IPS-NIHi7 (cell line): ENCODE results near the gene EAPP.
"Not testable (repeated sequence)": the region's sequence is repeated elsewhere in the genome, so short reads cannot be mapped to it uniquely, and the experiment has no call there.

ENCODE experiments used
- DNase-seq: peaks from one replicate; pipeline ENCODE4 v3.0.0; 2012; ENCODE audit warnings: mixed read lengths; ENCODE audit errors: extremely low spot score

The EAPP gene

DNA sequence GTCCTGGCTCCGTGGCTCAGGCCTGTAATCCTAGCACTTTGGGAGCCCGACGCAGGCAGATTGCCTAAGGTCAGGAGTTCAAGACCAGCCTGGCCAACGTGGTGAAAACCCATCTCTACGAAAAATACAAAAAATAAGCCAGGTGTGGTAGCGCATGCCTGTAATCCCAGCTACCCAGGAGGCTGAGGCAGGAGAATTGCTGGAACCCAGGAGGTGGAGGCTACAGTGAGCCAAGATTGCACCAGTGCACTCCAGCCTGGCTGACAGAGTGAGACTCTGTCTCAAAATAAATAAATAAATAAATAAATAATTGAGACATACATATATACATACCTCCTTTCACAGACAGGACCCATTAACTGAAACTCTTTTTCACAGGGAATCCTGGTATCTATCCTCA lies 1.4 kb downstream of the EAPP start:
- not testable (repeated sequence) for DNase-seq

DNA sequence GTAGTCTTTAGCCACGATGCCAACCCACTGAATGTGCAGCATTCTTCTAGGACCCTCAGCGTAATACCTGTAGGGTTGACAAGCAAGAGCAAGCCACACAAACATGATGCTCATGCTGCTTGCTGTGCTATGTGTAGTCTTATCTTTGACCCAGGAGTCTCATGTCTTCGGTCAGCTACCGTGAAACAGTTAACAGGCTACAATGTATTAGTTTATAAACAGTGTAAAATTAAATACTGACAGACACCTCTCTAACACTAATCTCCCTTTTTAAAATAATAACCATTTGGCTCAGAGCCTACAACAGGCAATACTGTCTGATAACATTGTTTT lies 1.9 kb downstream of the EAPP start:
- DNase-seq = no peak

DNA sequence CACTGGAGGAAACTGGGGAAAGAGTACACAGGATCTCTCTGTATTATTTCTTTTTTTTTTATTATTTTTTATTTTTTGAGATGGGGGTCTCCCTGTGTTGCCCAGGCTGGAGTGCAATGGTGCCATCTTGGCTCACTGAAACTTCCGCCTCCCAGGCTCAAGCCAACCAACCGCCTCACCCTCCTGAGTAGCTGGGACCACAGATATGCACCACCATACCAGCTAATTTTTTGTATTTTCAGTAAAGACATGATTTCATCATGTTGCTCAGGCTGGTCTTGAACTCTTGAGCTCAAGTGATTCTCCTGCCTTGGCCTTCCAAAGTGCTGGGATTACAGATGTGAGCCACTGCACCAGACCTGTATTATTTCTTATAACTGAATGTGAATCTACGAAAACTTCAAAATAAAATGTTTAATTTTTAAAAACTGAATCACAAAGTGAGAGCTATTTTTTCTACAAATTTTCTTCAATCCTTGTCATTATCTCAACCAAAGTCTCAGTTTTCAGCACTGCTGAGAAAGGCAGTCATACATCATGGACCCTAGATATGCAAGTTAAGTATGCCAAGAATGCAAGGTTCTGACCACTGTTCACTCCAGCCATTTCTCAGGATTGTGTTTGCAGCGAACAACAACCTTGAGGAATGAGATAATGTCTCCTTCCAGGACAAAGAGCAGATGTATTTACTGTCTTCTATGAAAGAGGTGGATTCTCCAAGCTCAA lies 2.4 kb downstream of the EAPP start:
- no peak for DNase-seq

DNA sequence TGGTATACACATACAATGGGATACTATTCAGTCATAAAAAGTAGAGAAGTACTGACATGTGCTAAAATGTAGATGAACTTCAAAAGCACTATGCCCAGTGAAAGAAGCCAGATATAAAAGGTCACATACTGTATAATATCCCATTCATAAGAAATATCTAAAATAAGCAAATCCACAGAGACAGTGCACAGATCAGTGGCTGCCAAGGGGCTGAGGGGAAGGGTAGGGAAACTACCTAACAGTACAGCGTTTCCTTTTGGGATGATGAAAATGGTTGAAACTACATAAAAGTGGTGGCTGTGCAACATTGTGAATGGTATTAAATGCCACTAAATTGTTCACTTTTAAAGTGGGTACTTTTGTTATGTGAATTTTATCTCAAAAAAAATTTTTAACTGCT lies 11.9 kb downstream of the EAPP start:
- DNase-seq = no peak

DNA sequence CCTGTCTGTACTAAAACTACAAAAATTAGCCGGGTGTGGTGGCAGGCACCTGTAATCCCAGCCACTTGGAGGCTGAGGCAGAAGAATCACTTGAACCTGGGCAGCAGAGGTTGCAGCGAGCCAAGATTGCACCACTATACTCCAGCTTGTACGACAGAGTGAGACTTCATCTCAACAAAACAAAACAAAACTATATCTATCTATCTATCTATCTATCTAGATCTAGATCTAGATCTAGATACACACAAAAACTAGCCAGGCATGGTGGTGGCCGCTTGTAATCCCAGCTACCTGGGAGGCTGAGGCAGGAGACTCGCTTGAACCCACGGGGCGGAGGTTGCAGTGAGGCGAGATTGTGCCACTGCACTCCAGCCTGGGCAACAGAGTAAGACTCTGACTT lies 15.3 kb downstream of the EAPP start:
- DNase-seq = not testable (repeated sequence)

DNA sequence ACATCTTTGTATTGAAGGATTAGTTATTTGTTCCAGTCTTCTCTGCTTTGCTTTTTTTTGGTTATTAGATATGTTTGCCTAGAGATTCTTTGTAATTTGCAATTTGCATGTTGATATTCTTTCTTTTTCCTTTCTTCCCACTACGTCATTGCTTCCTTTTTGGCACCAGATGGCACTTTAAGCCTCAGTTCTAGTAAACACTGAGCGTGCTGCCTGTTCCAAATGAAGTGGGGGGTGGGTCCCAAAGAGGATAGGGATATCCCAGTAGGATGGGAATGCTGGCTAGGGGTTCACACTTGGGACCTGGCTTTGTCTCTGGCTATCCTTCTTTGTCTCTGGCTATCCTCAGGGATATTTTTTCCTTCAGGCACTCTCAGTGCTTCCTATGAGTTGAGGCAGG lies 17.0 kb downstream of the EAPP start:
- no peak for DNase-seq

DNA sequence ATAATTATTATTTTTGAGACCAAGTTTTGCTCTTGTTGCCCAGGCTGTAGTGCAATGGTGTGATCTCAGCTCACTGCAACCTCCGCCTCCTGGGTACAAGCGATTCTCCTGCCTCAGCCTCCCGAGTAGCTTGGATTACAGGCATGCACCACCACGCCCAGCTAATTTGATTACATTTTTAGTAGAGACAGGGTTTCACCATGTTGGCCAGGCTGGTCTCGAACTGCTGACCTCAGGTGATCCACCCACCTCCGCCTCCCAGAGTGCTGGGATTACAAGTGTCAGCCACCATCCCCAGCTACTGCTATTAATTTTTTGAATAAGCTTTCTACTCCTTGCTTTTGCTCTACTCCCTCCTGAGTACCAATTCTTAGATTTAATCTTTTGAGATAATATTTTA lies 18.4 kb downstream of the EAPP start:
- not testable (repeated sequence) for DNase-seq

DNA sequence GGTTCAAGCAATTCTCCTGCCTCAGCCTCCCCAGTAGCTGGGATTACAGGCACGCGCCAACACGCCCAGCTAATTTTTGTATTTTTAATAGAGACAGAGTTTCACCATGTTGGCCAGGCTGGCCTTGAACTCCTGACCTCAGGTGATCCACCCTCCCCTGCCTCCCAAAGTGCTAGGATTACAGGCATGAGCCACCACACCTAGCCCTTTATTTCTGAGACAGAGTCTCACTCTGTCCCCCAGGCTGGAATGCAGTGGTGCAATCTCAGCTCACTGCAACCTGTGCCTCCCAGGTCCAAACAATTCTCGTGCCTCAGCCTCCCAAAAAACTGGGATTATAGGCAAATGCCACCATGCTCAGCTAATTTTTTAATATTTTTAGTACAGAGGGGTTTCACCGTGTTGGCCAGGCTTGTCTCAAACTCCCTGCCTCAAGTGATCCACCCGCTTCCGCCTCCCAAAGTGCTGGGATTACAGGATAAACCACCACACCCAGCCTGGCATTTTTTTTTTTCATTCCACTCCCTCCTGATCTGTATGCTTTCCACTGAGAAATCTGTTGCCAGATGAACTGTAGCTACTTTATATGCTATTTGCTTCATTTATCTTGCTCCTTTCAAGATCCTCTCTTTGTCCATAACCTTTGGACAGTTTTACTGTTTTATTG lies 19.1 kb downstream of the EAPP start:
- DNase-seq = not testable (repeated sequence)

DNA sequence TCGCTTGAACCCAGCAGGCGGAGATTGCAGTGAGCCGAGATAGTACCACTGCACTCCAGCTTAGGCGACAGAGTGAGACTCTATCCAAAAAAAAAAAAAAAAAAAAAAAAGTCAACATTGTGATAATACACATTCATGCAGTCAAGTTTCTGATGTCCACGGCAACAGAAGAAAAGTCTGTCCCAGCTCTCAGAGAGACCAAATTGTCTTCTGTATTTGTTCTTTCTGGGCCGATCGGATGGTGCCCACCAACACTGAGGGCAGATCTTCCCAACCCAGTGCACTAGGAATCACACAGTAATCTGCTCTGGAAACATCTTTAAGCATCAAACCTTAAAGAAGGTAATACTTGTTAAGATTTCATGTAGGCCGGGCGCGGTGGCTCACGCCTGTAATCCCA lies 31.6 kb downstream of the EAPP start:
- no peak for DNase-seq

DNA sequence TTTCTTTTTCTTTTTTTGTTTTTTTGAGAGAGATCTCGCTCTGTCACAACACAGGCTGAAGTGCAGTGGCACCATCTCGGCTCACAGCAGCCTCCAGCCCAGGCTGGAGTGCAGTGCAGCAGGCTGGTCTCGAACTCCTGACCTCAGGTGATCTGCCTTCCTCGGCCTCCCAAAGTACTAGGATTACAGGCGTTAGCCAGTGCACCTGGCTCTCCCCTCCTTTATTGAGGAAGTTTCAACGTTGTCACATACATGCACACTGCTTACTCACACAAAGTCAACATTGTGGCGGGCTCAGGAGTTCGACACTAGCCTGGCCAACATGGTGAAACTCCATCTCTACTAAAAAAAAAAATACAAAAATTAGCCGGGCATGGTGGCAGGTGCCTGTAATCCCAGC lies 32.0 kb downstream of the EAPP start:
- no peak for DNase-seq

DNA sequence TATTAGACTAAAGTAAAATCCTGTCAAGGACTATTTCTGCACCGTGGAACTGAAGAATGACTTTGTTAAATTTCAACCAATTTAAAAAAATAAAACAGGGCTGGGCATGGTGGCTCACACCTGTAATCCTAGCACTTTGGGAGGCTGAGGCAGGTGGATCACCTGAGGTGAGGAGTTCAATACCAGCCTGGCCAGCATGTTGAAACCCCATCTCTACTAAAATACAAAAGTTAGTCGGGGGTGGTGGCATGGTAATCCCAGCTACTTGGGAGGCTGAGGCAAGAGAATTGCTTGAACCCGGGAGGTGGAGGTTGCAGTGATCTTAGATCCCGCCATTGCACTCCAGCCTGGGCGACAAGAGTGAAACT lies 34.4 kb downstream of the EAPP start:
- not testable (repeated sequence) for DNase-seq

DNA sequence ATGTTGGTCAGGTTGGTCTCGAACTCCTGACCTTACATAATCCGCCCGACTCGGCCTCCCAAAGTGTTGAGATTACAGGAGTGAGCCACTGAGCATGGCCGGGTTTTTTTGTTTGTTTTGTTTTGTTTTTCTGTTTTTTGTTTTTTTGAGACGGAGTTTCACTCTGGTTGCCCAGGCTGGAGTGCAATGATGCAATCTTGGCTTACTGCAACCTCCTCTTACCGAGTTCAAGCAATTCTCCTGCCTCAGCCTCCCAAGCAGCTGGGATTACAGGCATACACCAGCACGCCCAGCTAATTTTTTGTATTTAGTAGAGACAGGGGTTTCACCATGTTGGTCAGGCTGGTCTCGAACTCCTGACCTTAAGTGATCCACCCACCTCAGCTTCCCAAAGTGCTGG lies 35.5 kb downstream of the EAPP start:
- DNase-seq = not testable (repeated sequence)

DNA sequence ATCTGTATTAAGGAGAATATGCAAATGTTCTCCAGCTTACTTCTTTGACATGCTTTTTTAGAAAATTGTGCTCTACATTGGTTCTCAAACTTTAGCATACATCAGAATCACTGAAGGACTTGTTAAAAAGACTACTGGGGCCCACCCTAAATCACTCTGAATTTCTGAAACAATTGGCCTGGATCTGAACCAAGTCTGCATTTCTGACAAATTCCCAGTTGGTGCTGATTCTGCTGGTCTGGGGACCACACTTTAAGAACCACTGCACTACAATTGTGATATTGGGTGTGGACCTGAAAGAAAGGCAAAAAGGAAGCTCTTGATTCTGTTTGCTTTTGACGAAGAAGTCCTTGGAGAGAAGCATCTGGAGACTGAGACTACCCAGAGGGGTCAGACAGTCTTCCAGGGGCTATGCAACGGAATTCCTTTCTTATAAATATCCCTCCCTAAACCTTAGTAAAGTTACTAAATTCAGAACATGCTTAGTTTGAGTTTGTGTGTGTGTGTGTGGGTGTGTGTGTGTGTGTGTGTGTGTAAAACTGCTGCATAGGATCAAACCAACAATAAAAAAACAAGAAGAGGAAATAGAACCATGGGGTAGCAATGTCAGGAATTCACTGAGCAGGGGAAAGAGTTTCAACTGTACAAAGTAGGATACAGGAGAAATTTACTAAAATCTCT lies 36.8 kb downstream of the EAPP start:
- no peak for DNase-seq

DNA sequence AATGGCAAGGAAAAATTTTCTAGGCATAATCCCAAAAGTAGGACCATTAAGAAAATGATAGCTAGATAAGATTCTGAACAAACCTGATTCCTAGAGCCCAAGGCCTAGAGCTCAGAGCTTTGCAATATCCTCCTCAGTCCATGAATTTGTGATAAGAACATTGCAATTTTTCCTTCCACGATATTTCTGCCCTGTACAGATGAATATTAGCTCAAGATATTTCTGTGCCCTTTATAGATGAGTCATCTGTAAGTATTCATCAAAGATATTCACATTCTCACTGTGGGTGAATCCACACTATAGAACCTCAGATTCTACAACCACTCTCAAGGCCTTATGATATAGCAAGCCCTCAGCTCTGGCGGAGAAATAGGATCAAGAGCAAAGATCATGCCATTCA lies 37.5 kb downstream of the EAPP start:
- no peak for DNase-seq

DNA sequence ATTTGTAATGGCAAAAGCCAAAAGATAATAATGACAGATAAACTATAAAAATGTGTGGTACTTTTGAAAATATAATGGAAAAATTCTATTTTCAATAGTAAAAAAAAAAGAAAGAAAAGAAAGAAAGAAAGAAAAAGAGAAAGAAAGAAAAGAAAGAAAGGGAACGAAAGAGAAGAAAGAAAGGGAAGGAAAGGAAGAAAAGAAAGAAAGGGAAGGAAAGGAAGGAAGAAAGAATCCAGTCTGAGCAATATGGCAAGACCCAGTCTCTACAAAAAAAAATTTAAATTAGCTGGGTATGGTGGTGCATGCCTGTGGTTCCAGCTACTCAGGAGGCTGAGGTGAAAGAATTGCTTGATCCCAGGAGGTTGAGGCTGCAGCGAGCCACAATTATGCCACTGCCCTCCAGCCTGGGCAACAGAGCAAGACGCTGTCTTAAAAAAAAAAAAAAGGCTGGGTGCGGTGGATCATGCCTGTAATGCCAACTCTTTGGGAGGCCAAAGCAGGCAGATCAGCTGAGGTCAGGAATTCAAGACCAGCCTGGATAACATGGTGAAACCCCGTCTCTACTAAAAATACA lies 38.4 kb downstream of the EAPP start:
- DNase-seq = no peak

DNA sequence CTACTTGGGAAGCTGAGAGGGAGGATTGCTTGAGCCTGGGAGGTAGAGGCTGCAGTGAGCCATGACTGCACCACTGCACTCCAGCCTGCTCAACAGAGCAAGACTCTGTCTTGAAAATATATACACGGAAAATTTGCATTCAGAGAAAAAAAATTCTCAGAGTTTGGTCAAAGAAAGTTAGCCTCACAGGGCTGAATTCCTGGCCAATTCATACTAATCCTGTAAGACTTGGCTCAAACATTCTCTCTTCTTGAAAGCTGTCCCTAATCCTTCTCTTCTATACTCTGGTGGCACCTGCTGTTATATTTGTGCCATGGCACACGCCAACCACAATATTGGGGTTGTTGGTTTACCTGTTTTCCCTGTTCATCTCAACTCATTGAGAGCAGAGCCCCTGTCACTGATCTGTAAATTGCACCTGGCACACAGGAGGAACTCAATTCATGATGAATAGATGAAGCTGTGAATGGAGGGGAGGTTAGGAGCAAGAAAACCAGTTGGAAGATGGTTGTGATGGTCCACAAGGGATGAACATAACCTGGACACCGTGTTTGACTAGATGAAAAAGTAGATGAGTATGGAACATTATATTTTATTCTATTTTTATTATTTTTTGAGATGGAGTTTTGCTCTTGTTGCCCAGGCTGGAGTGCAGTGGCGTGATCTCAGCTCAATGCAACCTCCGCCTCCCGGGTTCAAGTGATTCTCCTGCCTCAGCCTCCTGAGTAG lies 40.7 kb downstream of the EAPP start:
- no peak for DNase-seq

DNA sequence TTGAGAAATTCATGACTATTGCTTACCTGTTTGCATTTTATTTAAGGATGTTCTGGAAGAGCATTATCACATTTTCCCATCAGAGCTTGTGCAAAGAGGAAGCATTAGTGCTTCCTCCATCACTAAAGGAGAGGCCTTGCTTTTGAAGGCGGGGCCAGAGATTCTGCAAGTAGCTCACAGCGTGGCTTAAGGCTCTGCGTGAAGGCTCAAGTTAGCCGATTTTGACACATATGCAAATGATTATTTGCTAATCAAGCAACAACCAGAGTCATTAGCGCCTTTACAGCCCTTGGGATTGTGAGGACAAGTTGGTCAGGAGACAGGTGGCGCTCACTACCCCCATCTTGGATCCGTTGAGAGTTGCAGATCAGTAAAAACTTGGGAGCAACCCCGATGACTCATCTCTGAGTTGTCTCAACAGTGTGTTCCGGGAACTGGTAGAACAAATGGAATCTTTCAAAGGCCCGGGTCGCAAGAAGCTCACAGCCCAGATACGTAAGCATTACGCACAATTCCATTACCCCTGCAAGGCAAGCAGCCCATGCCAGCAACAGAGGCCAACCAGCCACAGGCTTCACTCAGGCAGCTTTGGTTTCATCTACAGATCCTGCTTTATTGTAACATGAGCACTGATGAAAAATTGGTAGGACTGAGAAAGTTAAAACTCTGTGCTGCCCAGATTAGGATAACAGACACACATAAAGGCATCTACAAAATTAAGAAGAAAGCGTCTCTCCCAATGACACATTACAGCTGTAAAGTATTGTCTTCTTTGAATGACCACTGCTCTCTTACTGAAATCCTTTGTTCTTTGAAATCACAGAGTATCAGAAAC lies 42.6 kb downstream of the EAPP start:
- DNase-seq = peak; percentile 84

DNA sequence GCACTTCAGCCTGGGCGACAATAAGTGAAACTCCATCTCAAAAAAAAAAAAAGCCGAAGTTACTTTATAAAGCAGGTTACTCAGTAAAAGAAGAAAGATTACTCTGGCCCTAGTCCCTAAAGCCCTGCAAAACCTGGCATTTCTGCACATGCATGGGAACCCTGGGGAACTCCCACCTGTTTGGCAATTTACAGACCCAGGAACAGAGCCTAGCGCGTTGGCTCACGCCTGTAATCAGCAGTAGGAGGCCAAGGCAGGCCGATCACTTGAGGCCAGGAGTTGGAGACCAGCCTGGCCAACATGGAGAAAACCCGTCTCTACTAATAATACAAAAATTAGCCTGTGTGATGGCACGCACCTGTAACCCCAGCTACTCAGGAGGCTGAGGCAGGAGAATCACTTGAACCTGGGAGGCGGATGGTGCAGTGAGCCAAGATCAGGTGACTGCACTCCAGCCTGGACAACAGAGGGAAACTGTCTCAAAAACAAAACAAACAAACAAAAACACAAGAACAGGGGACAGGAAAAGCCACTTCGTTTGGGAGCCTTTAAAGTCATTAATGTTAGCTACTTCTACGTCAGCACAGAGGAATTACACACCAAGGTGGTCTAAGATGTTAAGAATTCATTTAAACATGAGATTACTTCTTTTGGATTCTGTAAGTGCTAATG lies 43.4 kb downstream of the EAPP start:
- DNase-seq = no peak

DNA sequence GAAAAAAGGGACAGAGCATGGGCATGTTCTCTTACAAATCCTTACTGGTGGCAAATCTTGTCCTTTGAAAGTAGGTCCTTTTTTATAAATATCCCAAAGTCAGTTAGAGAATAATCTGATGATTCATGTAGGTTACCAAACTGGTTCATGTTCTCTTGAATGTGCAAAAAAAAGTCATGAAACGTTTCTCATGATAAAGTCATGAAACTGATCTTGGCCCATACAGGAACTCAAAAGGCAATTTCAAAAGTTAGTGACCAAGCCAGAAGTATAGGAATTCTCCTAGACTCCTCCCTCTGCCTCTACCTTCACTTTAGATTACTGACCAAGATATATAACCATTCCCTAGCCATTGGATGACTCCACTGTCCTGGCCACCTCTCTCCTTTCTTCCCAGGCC lies 50.2 kb downstream of the EAPP start:
- DNase-seq = no peak

DNA sequence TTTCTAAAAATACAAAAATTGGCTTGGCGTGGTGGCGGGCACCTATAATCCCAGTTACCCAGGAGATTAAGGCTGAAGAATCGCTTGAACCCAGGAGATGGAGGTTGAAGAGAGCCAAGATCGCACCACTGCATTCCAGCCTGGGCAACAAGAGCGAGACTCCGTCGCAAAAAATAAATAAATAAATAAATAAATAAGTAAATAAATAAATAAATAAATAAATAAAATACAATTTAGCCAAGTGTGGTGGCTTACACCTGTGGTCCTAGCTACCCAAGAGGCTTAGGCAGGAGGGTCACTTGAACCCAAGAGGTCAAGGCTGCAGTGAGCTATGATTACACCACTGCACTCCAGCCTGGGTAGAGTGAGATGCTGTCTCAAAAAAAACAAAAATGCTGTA lies 51.0 kb downstream of the EAPP start:
- no peak for DNase-seq

DNA sequence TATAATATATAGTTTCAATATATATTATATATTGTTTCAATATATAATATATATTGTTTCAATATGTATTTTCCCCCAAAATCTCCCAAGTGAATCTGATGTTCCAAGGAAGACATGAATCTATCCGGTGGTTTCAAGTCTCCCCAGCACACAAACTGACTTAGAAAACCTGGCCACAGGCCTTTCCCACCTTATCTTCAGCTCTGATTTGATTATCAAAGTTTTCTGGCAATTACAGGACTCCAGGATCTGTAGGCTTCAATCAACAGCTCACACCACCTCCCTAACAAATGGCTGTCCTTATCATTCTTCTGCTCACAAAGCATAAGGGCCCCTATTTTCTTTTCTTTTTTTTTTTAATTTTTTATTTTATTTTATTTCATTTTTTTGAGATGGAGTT lies 54.8 kb downstream of the EAPP start:
- DNase-seq = no peak
